ENCODE measurements around the gene KAZN. TPM values are rescaled to one million over a fixed set of nuclear protein-coding genes. Genes with fewer than 3 reads are reported as not detected.

Gene KAZN
- polyA plus RNA-seq, 2 of the 4 experiments (the other 2 are of a cell fraction): 1.3 to 1.9 TPM

- POLR2A ChIA-PET: no interaction called here
- FAIRE-seq: no peak
- CTCF ChIA-PET: interaction anchor here (0.9 to 1.1 kb wide), 2 partner anchors 13 to 18 kb away, joined by 3 to 4 read pairs; no protein-coding TSS in a partner anchor
Measured at GRCh38 chr1:15031251-15031933, 432.9 kb downstream of the KAZN start.

DNA sequence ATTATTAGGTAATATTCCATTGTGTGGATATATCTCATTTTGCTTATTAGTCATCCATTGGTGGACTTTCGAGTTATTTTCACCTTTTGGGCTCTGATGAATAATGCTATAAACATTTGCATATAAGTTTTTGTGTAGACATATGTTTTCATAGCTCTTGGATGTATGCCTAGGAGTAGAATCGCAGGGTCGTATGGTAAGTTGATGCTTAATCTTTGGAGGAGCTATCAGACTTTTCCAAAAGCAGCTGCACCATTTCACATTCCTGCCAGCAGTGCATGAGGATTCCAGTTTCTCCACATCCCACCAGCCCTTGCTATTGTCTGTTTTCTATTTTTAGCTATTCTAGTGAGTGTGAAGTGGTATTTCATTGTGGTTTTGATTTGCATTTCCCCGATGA is 434.8 kb downstream of the KAZN start:
- ATAC-seq (no peak), DNase-seq (ENCODE audit: low read depth in 1 of 2, low spot score in 1 of 2) (no peak), FAIRE-seq (no peak)
- Histone ChIP-seq H3K9me3 (no peaks in the 10 kb centered on the region), H3K27ac (no peak overlapping the region), H3K4me1 (no peaks in the 10 kb centered on the region), H3K4me3 (no peak overlapping the region), H3K4me2 (no peak overlapping the region)
- ChIA-PET POLR2A (no interaction called here), CTCF (interaction anchor here (0.5 to 3.6 kb wide), 2 partner anchors 14 to 1116 kb away, joined by 3 to 12 read pairs; no protein-coding TSS in a partner anchor)
- TF ChIP-seq EP300 (IDR thresholded peaks at IDR 0.05) (no peak), ZNF302 (CRISPR knock-in tag; IDR thresholded peaks at IDR 0.05) (no peak), HOXA7 (CRISPR knock-in tag; IDR thresholded peaks at IDR 0.05) (no peak), HOXB5 (CRISPR knock-in tag; IDR thresholded peaks at IDR 0.05) (no peak), SREBF2 (IDR thresholded peaks at IDR 0.05) (no peak), RARB (CRISPR knock-in tag; IDR thresholded peaks at IDR 0.05) (no peak), CHD2 (IDR thresholded peaks at IDR 0.05; ENCODE audit: low read length, partially characterized antibody) (no peak), ELK1 (IDR thresholded peaks at IDR 0.05; ENCODE audit: low read depth, low read length) (no peak), GATA3 (IDR thresholded peaks at IDR 0.05; ENCODE audit: borderline replicate concordance) (no peak), SMC3 (IDR thresholded peaks at IDR 0.05) (no peak), HEYL (CRISPR knock-in tag; IDR thresholded peaks at IDR 0.05) (no peak), RNF2 (IDR thresholded peaks at IDR 0.05; ENCODE audit: borderline replicate concordance, low read depth) (no peak), RFX5 (IDR thresholded peaks at IDR 0.05) (no peak), RCOR1 (IDR thresholded peaks at IDR 0.05; ENCODE audit: low read depth, low read length) (no peak), HOXB13 (CRISPR knock-in tag; IDR thresholded peaks at IDR 0.05; ENCODE audit: low read depth) (no peak), CBX8 (IDR thresholded peaks at IDR 0.05) (no peak)
- 38% methylated on average over 4 of the region's 4 CpGs for WGBS (ENCODE audit: missing lambda C conversion rate)

More at GRCh38 chr1:15031251-15031933, 432.9 kb downstream of the KAZN start:
- DNase-seq (ENCODE audit: low read depth in 1 of 2, low spot score in 1 of 2) (no peak), ATAC-seq (no peak)
- H3K9me3 ChIP-seq: no peaks in the 10 kb centered on the region
- no peak overlapping the region for H3K4me2 ChIP-seq
- H3K4me1 ChIP-seq: no peaks in the 10 kb centered on the region
- 82% methylated on average over 5 of the region's 8 CpGs for WGBS (ENCODE audit: missing lambda C conversion rate)
- H3K27ac ChIP-seq: no peak overlapping the region
- H3K4me3 ChIP-seq: no peak overlapping the region
- TF ChIP-seq JUN (IDR thresholded peaks at IDR 0.05): no peak
- no peak for TF ChIP-seq HOXA7 (CRISPR knock-in tag; IDR thresholded peaks at IDR 0.05)
- TF ChIP-seq, protein P1, sequence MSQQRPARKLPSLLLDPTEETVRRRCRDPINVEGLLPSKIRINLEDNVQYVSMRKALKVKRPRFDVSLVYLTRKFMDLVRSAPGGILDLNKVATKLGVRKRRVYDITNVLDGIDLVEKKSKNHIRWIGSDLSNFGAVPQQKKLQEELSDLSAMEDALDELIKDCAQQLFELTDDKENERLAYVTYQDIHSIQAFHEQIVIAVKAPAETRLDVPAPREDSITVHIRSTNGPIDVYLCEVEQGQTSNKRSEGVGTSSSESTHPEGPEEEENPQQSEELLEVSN (IDR thresholded peaks at IDR 0.05; ENCODE audit: borderline replicate concordance, low read depth): no peak
- no peak for TF ChIP-seq EP300 (IDR thresholded peaks at IDR 0.05)
- TF ChIP-seq RAD21 (conservative IDR thresholded peaks at IDR 0.05 in 1 of 2, IDR thresholded peaks at IDR 0.05 in 1 of 2): no peak
- TF ChIP-seq CHD2 (IDR thresholded peaks at IDR 0.05; ENCODE audit: low read length, partially characterized antibody): no peak
- no peak for TF ChIP-seq EHMT2 (IDR thresholded peaks at IDR 0.05; ENCODE audit: low read depth)
- no peak for TF ChIP-seq USF2 (IDR thresholded peaks at IDR 0.05)
- no peak for TF ChIP-seq FOSL2 (IDR thresholded peaks at IDR 0.05)
- TF ChIP-seq FOSL2 (CRISPR knock-in tag; IDR thresholded peaks at IDR 0.05): no peak
- TF ChIP-seq CHD4 (IDR thresholded peaks at IDR 0.05; ENCODE audit: borderline replicate concordance): no peak
- TF ChIP-seq BHLHE40 (IDR thresholded peaks at IDR 0.05; ENCODE audit: low read depth, low read length): no peak
- TF ChIP-seq, protein P2, sequence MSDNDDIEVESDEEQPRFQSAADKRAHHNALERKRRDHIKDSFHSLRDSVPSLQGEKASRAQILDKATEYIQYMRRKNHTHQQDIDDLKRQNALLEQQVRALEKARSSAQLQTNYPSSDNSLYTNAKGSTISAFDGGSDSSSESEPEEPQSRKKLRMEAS (IDR thresholded peaks at IDR 0.05): no peak
- no peak for TF ChIP-seq GATA3 (IDR thresholded peaks at IDR 0.05; ENCODE audit: borderline replicate concordance)
- TF ChIP-seq NR3C1 (IDR thresholded peaks at IDR 0.05): no peak

Measured in A549 (cell line).